Kidney glomerular epithelial cell (primary cell): ENCODE measurements around the gene SLC1A3.
"Not testable (repeated sequence)": the region's sequence is repeated elsewhere in the genome, so short reads cannot be mapped to it uniquely, and the experiment has no call there.

Experiments used
- DNase-seq: peaks from one replicate; lab custom pipeline; 2025; lab: John Stamatoyannopoulos, UW

The SLC1A3 gene

DNA sequence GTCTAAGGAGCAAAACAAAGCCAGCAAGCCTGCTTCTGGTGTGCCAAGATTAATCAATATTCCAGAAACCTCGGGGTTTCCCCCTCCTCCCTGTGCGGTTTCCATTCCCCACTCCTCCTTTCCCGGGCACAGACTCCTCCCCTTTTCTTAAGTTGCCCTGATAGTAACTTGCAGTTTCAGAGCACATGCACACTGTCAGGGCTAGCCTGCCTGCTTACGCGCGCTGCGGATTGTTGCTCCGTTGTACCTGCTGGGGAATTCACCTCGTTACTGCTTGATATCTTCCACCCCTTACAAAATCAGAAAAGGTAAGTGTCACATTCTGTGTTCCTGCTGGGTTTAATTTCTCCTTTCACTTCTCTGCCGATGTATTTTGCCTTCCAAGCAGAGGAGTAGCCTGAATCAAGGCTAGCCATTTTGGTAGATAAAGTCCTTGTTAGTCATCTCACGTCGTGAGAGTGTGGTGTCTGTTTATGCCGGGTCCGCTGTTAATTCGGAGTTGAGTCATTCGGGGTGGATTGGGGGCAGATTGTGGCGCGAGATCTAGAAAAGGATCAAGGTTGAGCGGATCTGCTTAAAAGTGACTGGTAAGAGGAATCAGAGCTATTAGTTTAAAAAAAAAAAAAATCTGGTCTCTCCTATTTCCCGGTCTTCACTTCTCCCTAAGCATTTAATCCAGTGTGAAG, at the start of gene SLC1A3:
SLC1A3 (plus strand) TSS at position 179 of the 686 bp plus-strand sequence. CDS start 1,818 bp downstream, outside the sequence.
- DNase-seq, result peak; percentile 60

DNA sequence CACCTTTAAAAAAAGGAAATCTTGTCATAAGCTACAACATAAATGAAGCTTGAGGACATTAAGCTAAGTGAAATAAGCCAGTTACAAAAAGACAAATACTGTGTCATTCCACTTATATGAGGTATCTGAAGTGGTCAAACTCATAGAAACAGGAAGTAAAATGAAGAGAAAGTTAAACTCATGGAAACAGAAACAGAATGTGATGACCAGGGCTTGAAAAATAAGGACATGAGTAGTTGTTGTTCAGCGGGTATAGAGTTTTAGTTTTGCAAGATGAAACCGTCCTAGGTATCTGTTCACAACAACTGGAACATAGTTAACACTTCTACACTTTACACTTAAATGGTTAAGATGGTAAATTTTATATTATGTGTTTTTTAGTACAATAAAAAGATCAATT, 47.8 kb upstream of the SLC1A3 start:
- no peak for DNase-seq

DNA sequence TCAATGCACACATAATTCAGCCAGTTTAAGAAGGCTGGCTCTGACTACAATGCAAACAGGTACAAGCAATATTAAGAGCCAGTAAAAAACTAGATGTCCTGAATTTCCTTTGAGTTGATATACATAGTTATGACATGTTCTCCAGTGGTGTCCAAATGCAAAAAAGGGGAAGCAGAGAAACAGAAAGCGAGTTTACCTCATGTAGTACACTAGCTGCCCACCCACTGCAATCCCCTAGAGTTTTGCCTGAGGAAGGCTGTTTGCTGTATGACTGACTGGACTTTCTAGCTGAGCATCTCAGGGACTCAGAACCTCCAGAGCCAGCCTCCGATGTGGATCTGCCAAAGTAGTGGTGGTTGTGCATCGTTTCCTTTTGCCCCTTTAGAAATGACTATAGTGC, 44.8 kb upstream of the SLC1A3 start:
- DNase-seq, result no peak

DNA sequence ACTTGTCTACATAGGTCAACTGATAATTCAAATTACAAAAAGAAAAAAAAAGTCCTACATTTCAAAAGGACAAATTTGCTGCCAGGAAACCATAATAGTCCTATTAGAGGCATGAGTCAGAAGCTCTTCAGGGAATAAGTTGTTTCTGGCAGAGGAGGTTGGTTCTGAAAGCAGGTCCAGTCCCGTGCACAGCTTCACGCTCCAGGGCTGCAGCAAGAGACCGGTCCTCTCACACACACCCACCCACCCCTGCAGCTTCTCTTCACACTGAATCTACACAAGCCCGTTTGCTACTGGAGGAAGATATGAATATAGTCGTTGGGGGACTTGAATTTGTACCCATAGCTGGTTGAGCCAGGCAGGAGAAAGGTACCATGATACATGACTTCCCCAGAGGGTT, 36.9 kb upstream of the SLC1A3 start:
- no peak for DNase-seq

DNA sequence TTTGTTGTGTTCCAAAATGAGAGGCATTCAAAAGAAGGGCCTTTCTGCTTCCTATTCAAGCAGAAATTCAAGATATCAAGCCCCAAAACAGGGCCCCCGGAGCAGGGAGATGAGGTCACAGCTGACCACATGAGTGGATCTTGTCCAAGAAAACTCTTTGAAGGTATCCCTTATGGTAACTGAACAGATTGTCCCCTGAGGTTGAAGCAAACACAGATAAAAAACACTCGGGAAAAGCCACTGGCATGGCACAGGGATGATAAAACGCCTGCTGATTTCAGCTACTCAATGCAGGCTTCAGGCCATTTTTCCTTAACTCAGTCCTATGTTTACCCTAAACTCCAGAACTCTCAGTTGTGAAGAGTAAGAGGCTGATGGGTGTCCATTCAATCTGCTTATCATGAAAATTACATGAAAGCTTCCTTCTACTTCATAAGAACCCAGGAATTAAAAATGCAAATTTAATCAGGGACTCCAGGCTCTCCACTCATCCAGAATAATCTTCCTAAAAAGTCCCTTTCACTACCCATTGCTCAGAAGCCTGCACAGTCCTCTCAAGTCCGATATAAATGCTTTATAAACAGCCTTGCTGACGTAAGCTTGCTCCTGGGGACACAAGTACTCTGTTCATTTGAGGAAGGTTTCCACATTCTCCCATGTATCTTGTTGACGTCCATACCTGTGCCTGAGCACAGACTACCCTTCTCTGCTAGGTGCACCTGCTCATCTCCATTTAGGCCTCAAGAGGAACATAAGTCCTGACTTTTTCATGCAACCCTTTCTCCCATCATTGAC, 35.9 kb upstream of the SLC1A3 start:
- no peak for DNase-seq

DNA sequence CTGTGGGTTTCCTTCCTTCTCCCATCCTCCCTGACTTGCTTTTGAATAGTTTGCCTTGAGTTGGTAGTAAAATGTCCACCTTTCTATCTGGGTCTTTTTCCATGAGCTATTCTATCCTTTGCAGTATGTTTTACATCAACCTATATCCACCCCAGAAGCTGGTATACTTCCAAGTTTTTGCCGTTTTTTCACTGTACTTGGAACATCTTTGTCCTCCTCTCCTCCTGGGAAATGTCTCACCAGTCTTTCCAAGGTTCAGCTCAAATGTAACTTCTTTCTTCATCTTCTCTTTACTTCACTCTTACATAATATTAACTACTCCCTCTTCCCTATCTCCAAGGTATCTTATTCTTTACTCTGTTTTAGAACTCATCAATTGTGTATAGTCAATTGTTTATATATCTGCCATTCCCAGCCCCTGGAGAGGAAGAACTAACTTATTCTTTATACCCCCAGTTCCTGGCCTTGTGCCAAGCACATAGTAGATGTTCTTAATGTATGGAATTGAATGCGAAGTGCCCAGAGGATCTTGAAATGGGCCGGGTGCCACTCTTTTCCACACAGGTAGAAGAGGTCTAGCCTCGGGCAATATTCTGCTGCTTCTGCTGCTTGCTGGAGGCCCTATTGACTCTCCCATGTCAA, 34.9 kb upstream of the SLC1A3 start:
- DNase-seq, result no peak

DNA sequence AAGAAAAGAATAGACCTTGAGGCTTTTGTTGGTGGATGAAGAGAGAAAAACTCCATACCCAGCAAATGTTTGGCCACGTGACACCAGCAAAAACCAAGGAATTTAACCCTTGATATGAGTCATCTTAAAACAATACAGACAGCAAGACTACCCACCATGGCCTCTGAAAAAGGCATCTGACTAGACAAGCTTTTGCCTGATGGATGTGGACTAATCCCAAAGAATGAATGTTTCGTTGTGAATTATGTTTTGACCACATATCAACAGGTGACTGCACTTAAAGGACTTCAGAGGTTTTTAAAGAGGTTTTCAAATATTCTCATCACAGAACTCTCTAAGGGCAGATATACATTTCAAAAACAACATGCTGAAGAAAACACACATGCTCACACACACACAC, 33.0 kb upstream of the SLC1A3 start:
- DNase-seq, result peak; percentile 55

DNA sequence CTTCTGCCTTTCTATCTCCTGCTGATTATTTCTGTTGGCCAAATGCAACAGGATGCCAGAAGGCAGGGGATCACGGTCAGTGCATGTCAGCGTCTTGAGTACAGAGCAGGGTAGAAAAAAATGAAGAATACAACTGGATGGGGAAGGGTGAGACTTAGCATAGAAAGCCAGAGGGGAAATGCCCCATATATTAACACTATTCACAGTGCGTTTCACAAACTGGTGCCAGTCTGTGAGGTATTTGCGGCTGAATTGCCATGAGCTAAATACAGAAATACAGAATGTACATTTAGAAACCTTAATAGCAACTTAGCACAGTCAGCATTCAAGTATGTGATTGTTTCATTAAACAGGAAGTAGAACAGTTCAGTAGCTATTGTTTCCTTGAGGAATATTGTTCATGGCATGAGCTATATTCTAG, 31.0 kb upstream of the SLC1A3 start:
- peak; percentile 15 for DNase-seq

DNA sequence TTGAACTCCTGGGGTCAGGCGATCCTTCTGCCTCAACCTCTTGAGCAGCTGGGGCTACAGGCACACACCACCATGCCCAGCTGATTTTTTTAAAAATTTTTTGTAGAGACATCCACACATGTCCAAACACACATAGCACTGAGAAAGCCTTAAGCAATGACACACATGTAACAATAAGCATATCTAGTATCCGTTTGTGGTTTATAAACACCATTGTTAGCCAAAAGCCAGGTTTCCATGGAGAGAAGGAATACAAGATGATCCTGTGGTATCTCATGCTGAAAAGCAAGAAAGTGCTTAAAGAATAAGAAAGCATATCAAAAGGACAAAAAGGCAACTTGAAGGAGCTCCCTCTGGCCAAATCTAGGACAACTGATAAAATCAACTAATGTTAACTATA, 29.7 kb upstream of the SLC1A3 start:
- no peak for DNase-seq

DNA sequence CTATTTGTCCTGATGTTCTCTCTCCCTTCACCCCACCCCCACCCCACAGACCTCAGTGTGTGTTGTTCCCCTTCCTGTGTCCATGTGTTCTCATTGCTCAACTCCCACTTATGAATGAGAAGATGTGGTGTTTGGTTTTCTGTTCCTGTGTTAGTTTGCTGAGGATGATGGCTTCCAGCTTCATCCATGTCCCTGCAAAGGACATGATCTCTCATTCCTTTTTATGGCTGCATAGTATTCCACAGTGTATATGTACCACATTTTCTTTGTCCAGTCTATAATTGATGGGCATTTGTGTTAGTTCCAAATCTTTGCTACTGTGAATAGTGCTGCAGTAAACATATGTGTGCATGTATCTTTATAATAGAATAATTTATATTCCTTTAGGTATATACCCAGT, 26.5 kb upstream of the SLC1A3 start:
- DNase-seq, result not testable (repeated sequence)

DNA sequence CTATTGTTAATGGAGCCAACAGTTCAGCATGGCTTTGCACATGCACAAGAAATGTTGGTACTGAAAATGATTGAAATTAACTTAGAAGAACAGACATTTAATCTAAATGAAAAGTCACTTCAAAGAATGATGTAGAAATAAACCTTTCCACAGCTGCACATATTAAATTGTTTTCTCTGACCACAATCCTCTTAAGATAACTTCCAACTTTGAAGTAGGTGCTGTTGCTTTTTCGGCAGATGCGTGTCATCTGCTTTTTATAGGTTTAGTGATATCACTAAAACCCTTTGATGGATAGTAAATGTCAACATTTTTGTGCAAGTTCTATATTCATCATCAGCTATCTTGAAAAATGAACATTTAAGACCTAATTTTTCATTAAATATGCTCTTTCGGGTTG, 25.3 kb upstream of the SLC1A3 start:
- DNase-seq, result no peak

DNA sequence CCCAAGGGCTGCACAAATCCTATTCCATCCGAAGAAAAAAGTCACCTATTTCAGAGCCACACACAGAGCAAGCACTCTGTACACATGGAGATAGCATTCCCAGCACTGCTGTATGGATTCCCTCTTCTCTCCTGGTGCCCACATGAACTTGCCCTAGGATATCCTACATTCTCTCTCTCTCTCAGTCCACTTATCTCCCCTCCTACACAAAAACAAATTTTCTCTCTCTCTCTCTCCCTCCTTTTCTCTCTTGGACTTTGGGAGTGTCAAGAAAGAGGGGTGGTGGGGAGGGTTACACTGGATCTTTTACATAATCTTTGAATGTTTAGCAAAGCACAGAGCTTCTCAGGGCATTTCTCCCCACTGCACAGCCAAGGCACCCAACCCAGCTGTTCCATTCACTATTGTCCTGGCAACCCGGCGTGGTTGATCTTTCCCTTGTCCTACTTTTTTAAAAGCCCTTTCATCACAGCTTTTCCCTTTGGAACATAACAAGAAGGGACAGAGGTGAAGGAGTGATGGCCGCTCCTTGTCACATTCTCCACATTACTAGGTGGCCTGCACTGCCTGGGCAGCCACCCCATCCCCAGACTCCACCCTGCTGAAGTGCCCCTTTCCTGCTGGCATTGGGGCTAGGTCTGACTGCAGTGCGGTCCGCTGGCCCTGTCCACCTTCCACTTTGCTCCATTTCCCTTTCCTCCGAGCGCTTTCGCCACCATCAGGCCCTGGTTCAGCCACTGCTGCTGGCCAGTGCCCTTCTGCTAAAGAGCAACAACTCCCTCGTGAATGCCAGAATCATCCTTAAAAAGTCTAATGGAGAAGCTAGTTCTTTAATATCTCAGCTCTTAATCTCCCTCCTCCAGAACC, 22.2 kb upstream of the SLC1A3 start:
- no peak for DNase-seq

DNA sequence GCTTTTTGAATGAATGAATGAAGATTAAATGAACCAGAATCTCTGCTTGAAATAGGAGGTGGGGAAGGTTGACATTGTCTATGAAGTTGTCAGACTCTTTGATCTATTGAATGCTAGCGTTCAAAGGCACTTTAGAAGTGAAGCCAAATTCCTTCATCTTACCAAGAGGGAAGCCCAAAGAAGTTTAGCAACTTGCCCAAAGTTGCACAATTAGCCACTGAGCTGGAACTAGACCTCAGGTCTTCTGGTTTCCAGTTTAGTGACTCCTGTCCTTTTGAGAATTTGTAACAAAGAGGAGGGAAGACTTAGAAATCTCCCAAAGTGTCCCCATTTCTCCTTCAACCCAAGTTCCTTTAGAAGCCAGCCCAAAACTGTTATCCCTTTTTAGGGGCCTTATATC, 20.7 kb upstream of the SLC1A3 start:
- no peak for DNase-seq

DNA sequence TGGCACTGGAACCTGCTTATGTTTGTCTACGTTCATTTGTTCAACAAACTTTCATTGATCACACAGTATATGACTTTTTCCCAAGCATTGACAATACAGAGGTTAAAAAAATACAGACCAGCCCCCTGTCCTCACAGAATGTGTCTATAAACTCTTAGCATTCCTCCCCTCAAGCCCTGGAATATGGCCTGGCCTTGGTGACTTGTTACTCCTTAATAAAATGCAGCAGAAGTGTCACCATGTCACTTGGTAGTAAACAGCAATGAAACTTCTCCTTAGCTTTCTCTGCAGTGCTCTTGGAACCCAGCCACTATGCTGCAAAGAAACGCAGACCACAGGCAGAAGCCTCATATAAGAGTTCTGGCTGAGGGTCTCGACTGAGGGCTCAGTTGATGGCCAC, 19.1 kb upstream of the SLC1A3 start:
- DNase-seq, result no peak

DNA sequence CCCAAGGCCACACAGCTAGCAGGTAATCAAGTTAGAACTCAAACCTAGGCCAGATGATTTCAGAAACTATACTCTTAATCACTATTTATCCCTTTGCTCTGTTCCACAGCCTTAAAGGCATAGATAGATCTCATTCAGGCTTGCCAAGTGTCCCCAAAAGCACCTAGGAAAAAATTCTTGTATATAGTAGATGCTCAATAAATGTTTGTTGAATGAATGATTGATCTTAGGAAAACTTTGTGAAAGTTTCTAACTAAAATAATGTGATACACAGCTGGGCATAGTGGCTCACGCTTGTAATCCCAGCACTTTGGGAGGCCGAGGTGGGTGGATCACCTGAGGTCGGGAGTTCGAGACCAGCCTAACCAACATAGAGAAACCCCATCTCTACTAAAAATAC, 16.7 kb upstream of the SLC1A3 start:
- not testable (repeated sequence) for DNase-seq

DNA sequence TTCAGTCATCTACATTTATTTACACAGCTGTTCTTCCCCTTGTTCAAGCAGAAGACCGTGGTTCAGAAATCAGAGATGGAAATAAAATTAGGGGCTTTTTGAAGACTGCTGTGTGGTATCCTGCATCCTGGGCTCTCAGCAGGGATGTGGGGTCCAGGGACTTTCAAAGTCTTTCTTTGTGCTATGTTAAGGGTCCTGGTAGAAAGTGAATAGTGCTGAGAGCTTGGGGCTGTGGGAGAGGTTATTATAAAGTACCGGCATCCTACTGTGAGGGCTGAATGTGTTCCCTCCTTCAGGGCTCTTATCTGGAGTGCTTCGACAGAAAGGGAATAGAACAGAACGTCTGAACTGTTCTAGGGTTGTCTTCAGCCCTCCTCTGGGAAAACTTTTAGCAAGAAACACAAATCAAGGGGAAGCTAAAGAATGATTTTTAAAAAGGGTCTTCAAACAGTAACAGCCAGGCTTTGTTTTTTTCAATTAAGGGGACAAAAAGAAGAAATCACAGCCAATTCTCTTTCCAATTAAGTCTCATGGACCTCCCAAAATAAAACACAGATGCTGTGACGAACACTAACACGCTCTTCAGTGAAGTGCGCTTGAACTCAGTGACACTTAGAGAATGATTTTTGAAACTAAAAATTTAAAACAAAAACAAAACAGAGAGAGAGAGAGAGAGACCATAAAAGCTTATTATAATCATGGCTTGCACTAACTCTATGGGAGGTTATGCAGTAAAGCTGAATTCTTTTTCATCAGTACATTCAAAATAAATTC, 15.7 kb upstream of the SLC1A3 start:
- DNase-seq, result no peak

DNA sequence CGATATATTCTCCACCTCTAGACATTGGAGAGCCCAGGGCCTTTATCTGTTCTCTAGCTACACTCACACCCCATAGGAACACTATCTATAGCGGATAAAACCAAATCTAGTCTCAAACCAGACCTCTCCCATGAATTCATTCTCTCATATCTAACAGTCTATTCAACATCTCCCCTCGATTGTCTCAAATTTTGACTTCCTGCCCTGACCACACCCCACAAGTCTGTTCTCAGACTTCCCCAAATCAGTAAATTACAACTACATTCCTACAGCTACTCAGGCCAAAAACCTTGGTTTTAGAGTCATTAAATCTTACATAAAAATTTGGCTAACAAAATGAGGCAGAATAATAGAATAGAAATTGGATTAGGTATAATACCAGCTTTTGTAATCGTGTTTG, 12.5 kb upstream of the SLC1A3 start:
- DNase-seq, result no peak

DNA sequence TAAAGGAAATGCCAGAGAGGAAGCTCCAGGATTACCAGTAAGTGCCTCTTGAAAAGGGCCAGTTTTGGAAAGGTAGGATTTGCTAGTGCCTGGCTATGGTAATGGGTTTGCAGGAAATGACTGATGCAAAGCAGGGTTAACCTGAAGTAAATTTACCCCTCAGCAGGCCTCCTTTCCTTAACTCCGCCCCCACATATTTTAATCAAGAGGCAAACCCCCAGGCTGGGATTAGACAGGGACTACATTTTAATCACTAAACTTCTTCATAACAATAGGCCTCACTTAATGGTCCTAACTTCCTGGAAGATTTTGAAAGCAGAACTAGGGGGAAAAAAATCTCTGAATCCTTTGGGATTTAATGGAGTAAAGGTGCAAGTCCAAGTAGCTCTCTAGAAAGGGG, 10.2 kb upstream of the SLC1A3 start:
- DNase-seq, result no peak

DNA sequence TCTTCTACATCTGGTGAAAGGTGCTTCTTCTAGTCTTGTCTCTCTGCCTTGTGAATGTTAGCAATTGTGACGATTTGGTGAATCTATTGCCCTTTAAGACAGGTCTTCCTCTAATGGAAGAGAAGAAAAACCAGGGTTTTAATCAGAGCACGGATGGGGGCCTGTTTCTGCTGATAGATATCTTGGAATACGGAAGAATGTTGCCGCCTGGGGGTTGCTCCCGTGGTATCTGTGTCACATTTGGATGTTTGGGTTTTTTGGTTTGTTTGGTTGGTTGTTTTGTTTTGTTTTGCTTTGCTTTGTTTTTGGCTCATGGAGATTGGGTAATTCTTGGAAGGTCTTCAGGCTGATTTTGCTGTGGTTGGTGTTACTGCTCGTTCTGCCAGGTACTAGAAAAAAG, 9.7 kb upstream of the SLC1A3 start:
- DNase-seq, result no peak

DNA sequence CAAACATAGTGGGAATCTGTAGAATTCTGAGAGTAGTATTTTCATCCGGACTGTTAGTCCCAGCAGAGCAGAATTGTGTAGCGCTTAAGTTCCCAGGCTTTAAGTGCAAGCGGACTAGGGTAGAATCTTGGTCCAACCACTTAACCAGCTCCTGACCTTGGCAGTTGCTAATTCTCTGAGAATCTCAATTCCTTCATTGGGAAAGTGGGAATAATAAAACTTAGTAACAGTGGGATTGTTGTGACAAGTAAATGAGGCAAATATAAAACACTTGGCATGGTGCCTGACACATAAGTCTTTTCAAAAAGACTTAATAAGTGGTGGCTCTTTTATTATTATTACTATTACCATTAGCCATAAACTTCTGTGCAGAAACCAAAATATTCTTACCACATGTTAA, 8.4 kb upstream of the SLC1A3 start:
- DNase-seq, result no peak

DNA sequence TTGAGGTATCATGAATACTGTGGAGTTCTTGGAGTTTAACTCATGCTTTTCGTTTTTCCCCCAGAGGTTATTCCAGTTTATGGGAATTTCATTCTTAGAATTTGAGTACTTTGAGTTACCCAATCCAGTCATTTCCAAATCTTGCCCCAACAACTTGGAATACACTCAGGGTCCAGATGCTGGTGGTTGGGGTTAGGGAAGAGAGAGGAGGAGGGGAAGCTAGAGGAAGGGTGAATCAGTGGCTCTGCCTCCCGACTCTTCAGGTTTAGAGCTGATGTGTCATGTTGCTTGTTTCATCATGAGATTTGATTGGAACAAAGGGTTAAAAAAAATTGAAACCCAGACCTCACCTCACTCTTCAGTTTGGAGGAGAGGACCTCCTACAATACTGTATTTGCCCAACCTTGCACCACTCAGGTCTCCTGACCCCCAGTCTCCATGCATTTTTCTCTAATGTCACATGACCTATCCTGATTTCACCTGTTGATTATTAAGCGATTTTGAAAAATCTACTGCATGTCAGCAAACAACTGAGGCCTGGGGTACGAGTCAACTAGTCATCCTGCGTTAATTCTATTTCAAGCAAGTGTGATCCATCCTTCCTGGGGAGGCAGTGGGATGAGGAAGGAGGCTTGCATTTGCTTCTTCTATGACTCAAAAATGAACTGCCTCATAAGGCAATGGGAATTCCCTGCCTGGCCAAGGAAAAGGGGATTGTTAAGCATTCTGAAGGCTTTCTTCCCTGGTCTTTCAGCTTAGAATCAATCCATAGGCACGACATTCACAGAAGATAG, 6.2 kb upstream of the SLC1A3 start:
- no peak for DNase-seq
